CD4-positive, alpha-beta T cell treated with Interleukin-6 for 4 hours (primary cell): ENCODE data around the gene LUZP2.

Experiments used
- DNase-seq: peaks from one replicate; pipeline ENCODE4 v3.0.0-alpha.2; 2020; ENCODE audit warnings: mixed read lengths

The LUZP2 gene

GRCh38 chr11:24496736-24497725 is at the start of gene LUZP2:
Gene LUZP2, plus strand, starts transcription at chr11:24497053.
- no peak for DNase-seq

GRCh38 chr11:24453129-24453718 is 43.6 kb upstream of the LUZP2 start:
- DNase-seq, result no peak

GRCh38 chr11:24457985-24458384 is 38.9 kb upstream of the LUZP2 start:
- no peak for DNase-seq

- no peak for DNase-seq
Observed at GRCh38 chr11:24470431-24470830, 26.4 kb upstream of the LUZP2 start.

GRCh38 chr11:24471084-24471483 is 25.8 kb upstream of the LUZP2 start:
- no peak for DNase-seq

GRCh38 chr11:24478718-24479117 is 18.1 kb upstream of the LUZP2 start:
- no peak for DNase-seq

- no peak for DNase-seq
Observed at GRCh38 chr11:24489477-24489876, 7.4 kb upstream of the LUZP2 start.

GRCh38 chr11:24496386-24496735 is 492 bp upstream of the LUZP2 start:
- no peak for DNase-seq

- DNase-seq, result no peak
Observed at GRCh38 chr11:24497831-24498230, 978 bp downstream of the LUZP2 start.

- DNase-seq, result no peak
Observed at GRCh38 chr11:24502425-24502824, 5.6 kb downstream of the LUZP2 start.

GRCh38 chr11:24509114-24509513 is 12.3 kb downstream of the LUZP2 start:
- DNase-seq, result no peak

GRCh38 chr11:24511511-24511910 is 14.7 kb downstream of the LUZP2 start:
- no peak for DNase-seq

GRCh38 chr11:24513479-24514218 is 16.8 kb downstream of the LUZP2 start:
- no peak for DNase-seq

GRCh38 chr11:24514219-24514594 is 17.4 kb downstream of the LUZP2 start:
- no peak for DNase-seq

- DNase-seq, result no peak
Observed at GRCh38 chr11:24515632-24516031, 18.8 kb downstream of the LUZP2 start.

GRCh38 chr11:24516638-24517037 is 19.8 kb downstream of the LUZP2 start:
- DNase-seq, result no peak

GRCh38 chr11:24521601-24522000 is 24.7 kb downstream of the LUZP2 start:
- no peak for DNase-seq

GRCh38 chr11:24524156-24524555 is 27.3 kb downstream of the LUZP2 start:
- DNase-seq, result no peak

GRCh38 chr11:24531528-24531927 is 34.7 kb downstream of the LUZP2 start:
- no peak for DNase-seq

- DNase-seq, result no peak
Observed at GRCh38 chr11:24543771-24544170, 46.9 kb downstream of the LUZP2 start.

- DNase-seq, result no peak
Observed at GRCh38 chr11:24556693-24557092, 59.8 kb downstream of the LUZP2 start.

- no peak for DNase-seq
Observed at GRCh38 chr11:24559315-24559714, 62.5 kb downstream of the LUZP2 start.

- DNase-seq, result no peak
Observed at GRCh38 chr11:24560324-24560723, 63.5 kb downstream of the LUZP2 start.

- DNase-seq, result no peak
Observed at GRCh38 chr11:24567380-24567779, 70.5 kb downstream of the LUZP2 start.
